Fibroblast of the conjunctiva (primary cell): ENCODE measurements around the gene BRSK2.

Source experiments
- DNase-seq: peaks from one replicate; pipeline ENCODE4 v3.0.0-alpha.2; 2010; ENCODE audit warnings: low read depth

BRSK2 gene

DNA sequence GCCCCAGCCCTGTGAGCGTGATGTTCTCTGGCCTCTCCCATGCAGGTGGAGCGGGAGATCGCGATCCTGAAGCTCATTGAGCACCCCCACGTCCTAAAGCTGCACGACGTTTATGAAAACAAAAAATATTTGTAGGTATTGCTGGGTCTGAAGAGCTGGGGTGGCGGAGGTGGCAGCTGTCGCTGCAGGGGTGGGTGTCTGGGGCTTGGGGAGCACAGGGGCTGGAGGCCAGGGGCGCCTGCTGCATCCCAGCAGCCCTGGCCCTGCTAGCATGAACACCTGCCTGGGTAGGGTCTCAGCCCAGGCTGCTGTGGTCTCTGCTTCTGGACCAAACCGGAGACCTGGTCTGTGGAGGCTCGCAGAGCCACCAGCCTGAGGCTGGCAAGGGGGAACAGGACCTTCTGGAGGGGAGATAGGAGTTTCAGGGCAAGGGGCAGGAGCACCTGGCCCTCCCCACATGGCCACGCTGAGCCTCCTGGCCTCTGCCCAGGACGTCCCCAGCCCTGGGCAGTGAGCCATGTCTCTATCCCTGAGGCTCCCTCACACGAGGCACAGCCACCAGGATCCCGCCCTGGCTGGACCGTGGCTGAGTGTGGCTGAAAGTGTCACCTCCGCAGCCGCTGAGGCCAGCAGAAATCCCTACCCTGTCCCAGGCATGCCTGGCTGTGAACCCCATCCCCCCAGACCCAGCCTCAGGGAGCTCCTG, 48.7 kb downstream of the BRSK2 start:
- DNase-seq, result no peak

DNA sequence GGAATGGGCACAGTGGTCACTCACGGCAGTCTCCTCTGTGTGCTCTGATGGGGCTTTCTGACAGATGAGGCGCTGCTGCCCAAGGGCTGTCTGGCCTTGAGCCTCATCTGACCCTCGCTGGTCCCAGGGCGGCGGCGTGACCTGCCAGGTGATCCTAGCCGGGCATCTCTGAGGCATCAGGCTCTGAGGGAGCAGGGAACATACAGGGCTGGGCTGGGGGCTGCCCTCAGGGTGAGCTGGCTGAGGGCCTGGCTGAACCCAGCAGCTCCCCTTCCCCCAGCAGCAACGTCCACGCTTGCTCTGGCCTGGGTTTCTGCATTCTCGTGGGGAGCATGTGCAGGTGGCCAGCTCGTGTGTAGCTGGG, 49.2 kb downstream of the BRSK2 start:
- DNase-seq, result no peak

DNA sequence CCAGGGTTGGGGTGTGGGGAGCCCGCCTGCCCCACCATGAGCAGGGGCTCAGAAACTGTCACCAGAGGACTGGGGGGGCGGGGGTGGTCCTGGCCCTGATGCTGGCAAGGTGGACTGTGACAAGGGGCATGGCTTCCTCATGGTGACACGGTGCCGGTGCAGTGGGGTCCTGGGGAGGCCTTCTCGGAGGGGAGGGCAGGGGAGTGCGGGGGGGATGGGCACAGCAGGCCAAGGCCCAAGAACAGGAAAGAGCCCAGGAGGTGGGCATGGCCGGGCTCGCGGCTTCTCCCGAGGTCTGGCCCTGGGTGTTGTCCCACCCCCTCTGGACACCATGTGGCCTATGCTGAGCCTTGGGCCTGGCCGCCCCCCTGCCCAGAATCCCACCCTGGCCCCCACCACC, 49.6 kb downstream of the BRSK2 start:
- DNase-seq, result no peak

DNA sequence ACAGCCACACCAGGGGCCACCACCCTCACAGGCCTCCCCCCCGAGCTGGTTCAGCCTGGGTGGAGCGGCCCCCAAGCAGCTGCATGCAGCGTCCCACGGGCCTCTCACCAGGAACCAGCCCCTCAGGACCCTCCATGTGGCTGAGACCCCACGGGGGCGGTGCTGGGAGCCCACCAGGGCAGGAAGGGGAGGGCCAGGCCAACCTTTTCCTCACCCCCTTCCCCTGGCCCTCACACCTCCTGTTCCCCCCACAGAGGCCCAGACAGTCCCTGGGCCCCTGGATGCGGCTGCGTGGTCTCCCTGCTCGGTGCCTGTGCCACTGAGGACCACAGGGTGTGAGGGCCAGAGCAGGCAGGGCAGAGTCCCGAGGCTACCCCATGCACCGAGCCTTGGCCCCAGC, 50.3 kb downstream of the BRSK2 start:
- no peak for DNase-seq

DNA sequence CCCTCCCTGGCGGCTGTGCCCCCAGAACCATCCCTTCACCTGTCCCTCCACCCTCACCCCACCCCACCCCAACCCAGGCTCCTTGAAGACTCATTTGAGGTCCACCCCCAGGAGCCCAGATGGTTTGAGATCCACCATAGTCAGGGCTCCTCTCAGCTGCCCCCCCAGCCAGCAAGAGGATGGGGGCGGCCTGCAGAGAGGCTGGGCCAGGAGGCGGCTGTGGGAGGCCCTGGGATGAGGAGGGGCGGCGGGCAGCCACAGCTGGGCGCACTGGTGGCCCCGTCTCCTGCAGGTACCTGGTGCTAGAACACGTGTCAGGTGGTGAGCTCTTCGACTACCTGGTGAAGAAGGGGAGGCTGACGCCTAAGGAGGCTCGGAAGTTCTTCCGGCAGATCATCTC, 50.8 kb downstream of the BRSK2 start:
- no peak for DNase-seq

DNA sequence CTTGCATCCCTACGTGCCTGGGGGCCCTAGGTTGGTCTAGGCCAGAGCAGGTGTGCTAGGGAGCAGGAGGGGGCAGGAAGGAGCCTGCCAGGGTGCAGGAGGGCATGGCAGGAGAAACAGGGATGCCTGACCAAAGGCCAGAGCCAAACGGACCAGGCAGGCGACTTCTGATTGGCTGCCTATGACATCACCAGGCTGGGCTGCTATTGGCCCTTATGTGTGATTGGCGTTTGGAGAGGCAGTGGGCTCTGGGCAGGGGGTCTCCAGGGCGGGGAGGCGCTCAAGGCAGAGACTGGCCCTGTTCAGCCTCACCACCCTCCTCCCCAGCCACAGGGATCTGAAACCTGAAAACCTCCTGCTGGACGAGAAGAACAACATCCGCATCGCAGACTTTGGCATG, 52.4 kb downstream of the BRSK2 start:
- no peak for DNase-seq

DNA sequence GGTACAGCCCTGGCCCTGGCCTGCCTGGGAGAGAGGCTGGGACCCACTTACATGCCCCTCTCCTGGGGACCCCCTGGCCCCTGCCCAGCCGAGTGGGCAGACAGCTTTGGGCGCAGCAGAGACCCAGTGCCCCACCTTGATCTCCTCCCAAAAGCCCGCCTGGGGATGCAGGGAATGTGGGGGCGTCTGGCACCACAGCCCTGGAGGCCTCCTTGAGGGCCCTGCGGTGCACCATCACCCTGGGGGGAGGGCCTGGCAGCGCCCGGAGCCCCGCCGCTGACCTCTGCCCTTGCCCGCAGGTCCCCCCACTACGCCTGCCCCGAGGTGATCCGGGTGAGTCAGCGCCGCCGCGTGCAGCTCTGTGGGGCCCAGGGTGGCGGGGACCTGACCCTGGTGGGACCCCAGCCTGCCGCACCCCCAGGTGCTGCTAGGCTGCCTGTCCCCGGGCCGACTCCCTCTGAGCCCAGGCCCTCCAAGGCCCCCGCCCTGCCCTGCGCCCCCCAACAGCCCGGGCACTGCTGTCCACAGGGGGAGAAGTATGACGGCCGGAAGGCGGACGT, 53.2 kb downstream of the BRSK2 start:
- no peak for DNase-seq

DNA sequence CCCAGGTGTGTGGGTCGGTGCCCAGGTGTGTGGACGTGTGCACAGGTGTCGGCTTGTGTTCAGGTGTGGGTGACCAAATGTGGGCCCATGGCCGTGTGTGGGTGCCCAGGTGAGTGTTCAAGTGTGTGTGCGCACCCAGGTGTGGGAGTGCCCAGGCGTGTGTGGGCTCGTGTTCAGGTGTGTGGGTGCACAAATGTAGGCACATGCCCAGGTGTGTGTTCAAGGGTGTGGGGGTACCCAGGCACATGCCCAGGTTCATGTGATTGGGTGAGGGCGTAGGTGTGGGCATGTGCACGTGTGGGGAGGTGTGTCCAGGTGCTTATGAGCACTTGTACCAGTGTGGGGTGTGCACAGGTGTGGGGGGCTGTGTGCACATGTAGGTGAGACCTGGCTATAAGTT, 54.0 kb downstream of the BRSK2 start:
- DNase-seq, result no peak

DNA sequence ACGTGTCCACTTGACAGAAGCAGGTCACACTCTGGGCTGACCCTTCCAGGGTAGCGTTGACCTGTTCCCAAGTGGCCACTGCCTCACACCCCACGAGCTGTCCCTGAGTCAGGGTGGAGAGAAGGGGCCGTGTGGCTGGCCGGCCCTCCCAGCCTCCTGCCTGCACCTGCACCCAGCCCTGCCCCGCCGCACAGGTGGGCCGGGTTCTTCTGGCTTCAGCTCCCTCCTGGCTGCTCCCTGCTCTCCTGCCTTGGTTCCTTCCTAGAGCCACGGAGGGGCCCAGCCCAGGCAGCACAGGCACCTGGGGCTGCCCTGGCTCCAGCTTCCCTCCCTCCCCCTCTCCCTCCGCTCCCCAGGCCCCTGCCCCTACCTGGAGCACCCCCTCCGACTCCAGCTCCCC, 54.6 kb downstream of the BRSK2 start:
- no peak for DNase-seq

DNA sequence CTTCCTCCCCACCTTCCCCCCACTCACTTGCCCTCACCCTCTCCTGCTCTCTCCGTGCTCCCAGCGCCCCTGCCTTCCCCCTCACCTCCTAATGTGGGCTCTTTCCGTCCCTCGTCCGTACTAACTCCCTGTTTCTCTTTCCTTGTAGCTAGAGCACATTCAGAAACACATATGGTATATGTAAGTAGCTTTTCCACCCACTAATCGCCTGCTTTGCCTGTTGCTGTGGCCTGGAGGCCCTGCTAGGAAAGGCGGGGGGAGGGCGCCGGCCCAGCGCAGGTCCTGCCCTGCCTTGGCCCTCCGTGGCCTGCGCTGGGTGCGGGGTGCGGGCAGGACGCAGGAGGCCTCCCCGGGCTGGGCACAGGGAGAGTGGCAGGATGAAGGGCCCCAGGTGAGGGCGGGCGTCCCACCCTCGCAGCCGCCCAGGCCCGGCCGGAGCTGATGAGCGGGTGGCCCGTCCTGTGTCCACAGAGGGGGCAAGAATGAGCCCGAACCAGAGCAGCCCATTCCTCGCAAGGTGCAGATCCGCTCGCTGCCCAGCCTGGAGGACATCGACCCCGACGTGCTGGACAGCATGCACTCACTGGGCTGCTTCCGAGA, 55.2 kb downstream of the BRSK2 start:
- DNase-seq, result no peak

DNA sequence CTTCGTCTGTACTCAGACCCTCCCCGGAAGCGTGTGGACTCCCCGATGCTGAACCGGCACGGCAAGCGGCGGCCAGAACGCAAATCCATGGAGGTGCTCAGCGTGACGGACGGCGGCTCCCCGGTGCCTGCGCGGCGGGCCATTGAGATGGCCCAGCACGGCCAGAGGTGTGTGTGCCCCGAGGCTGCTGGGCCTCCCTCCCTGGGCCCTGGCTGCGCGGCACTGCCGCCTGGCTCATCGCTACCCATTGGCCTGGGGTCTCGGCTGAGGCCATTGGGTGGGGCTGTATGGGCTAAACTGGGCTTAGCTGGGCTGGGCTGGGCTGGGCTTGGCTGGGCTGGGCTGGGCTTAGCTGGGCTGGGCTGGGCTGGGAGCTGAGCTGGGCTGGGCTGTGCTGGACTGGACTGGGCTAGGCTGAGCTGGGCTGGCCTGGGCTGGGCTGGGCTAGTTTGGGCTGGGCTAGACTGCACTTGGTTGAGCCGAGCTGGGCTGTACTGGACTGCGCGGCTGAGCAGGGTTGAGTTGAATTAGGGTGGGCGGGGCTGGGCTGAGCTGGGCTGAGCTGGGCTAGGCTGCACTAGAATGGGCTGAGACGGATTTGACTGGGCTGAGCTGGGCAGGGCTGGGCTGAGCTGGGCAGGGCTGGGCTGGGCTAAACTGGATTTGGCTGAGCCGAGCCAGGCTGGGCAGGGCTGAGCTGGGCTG, 56.2 kb downstream of the BRSK2 start:
- DNase-seq, result no peak

DNA sequence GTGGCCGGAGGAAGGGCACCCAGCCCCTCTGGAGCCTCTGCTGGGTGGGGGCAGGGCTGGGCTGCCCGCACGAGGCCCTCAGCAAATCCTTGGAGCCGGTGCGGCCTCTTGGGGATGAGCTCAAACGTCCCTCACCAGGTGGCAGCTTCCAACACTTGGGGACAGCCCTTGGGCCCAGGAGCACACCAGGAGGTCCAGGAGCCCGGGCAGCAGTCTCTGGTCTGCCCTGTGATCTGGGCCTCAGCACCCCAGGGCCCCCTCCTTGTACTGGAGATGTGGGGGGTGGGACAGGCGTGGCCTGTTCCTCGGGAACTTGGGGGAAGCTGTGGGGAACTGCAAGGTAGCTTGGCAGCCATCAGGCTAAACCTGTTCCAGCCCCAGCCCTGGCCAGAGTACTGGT, 56.9 kb downstream of the BRSK2 start:
- no peak for DNase-seq

DNA sequence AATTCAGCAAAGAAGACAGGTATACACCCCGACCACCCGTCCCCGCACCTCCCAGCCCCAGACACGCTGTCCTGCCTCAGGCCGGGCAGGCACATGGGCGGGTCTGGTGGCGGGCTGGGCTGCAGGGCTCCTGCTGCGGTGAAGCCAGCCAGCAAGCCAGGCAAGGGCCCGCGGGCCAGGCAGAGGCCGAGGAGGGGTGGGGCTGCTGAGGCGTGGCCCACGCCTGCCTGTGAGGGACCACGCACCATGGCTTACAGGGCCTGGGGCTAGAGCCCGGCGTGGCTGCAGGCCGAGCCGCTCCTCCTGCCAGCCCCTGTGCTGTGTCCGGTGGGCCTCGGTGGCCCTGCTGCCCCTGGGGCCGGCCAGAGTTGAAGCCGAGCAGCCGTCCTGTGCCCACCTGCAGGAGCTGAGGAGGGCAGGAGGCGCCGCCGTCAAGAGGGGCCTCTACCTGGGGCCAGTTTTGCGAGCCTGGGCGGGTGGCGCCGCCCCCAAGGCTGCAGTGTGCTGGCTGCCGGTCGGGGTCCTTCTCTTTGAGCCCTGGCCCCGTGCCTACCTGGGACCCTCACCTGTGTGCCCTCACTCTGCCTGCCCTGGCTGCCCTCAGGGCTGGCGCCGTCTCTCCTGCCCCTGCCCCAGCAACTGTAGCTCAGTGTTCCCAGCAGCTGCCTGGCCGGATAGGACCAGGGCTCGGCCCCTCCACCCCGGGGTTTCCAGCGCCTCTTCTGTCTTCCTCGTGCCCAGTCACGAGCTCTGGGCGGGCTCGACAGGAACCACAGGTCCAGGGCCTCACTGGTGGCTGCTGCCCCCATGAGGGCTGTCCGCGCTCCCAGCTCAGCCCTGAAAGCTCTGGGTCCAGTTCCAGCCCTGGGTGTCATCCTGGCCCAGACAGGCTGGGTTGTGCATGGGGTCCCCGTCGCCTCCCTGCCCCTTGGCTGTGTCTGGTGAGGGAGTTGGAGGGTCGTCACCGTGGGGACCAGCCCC, 58.4 kb downstream of the BRSK2 start:
- no peak for DNase-seq

DNA sequence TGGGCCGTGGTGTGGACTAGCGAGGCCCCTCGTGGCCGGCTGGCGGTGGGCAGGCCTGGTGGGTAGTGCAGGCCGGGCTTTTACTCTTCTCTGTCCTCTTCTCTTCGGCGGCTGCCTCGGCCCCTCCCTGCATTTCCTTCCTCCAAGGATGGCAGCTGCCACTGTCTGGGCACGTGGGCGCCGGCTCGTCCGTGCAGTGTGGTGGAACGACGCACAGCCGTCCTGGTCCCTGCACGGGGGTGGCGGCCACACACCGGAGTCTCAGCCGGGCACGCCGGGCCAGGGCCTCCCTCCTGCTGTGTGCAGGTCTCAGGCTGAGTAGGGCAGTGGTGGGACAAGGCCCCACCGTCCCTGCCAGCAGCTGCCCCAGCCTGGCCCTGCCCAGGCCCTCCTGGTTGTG, 59.1 kb downstream of the BRSK2 start:
- no peak for DNase-seq

DNA sequence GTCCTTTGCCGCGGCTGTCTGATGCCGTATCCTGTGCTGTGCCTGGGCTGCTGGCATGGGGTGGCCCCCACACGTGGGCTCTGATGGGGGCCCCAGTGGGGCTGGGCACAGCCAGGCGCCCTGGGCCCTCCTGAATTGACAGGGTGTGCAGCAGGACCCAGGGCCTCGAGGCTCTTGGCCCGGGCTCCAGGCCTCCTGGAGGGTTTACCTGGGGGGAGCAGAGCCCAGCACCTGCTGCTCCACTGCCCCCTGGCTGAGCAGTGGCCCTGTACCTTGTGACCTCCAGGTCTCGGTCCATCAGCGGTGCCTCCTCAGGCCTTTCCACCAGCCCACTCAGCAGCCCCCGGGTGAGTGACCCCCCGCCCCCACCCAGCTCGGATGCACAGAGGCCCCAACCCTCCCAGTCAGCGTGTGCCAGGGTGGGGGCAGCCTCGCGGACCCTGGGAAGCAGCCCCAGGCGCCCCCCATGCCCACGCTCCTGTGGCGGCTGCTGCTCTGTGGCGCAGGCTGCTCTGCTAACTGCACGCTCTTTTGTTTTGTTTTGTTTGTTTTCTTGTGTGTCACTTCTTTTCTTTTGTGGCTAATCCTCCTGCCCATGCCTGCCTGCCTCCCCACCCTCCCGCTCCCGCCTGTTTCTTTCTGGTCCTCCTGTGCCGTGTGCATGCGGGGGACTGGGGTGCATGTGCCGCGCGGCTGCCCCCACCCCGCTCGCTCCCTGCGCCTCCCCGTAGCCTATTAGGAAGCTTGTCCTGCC, 59.9 kb downstream of the BRSK2 start:
- no peak for DNase-seq

DNA sequence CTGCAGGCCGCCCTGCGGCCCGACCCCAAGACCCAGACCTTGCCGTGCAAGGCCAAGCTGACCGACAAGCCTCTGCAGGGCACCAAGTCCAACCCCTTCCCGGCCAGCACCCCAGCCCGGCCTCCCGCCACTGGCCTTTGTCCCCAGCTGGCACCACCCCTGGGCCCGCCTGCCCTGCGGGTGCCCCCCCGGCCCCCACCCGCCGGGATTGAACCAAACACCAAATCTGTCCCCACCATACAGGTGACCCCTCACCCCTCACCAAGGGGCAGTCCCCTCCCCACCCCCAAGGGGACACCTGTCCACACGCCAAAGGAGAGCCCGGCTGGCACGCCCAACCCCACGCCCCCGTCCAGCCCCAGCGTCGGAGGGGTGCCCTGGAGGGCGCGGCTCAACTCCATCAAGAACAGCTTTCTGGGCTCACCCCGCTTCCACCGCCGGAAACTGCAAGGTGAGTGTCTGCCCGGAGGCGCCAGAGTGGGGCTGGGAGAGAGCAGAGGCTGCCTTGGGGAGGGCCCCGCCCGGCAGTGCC, 60.7 kb downstream of the BRSK2 start:
- DNase-seq, result no peak

DNA sequence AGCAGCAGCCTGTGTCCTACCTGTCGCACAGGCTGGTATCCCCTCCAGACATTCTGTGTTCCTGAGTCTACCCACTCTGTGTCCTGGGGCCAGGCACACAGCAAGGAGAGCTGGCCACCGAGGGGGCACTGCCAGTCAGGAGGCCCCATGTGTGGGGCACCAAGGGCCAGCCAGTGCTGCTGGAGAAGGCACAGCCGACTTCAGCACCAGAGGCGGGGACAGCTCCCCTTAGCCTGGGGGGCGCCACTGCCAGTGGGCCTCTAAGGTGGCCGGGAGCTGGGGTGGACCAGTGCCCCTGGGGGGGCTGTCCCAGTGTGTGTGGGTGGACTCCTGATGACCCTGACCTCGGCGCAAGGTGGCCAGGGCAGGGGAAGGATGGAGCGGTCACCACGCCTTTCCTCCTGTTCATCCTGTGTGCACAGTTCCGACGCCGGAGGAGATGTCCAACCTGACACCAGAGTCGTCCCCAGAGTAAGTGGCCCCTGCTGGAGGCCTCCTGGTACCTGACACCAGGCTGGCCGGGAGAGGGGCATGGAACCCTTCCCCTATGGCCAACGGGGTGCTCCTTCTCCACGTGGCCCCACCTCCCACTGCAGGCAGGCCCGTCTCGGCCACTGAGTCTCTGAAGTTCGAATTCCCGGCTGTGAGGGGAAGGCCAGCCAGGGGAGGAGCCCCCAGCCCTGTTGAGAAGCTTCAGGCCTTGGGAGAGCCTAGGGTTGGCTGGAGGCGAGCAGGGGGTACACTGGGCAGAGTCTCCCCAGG, 61.4 kb downstream of the BRSK2 start:
- no peak for DNase-seq

DNA sequence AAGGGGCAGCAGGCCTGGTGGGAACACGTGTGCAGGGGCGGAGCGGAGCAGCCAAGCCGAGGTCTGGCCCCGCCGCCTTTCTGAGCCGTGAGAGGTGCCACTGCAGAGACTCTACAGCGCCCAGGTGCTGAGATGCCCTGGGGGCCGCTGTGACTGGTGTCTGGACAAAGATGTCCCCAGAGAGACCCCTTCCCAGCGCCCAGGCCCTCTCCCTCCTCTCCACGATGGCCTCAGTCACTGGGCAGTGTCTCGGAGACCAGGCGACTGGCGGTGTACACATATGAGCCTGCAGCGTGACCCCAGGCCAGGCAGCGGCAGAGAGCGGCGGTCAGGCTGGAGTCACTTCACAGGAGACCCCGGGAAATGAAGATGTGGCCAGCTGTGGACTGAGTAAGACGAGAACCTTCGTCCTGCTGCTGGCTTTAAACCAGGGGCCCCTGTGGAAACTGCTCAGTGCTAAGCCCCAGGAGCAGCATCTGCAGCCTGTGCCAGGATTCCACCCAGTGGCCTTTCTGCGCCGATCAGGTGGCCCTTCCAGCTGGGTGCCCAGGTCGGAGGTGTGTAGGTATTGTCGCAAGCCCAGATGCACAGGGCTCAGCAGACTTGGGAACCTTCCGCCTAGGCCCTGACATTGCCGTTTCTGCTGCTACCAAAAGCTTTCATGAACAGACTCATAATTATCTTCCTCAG, 62.2 kb downstream of the BRSK2 start:
- no peak for DNase-seq

DNA sequence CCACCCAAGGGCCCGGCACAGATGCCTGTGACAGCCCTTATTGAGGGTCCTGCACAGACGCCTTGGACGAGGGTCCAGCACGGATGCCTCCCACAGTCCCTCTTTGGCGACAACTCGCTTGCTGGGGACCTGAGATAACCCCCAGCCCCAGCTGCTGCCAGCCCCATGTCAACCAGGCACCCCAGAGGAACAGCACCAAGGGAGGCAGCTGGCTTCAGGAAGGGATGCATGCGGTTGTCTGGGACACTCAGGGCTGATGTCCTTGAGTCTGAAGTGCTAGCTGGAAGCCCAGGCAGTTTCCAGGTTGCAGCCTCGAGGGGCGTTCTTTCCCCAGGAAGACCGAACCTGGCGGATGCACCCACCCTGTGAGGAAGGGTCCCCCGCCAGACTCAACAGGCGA, 63.0 kb downstream of the BRSK2 start:
- no peak for DNase-seq

DNA sequence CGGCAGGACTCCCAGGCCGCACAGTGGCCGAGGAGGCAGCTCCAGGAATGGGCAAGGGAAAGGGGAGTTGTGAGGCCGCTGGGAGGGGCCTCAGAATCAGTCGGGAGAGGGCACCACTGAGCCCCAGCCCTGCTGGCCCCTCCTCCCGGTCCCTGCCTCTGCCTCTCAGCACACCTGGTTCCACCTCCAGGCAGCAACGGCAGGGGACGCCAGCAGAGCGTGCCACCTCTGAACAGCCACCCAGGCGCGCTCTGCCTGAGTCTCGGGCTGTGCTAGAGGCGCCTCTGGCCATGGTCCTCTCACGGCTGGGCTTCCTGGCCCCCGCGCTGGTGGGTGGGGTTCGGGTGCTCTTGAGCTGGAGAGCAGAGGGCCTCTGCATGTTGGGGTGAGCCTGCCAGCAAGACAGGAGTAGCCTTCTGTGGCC, 63.9 kb downstream of the BRSK2 start:
- no peak for DNase-seq
